ENCODE measurements around the gene ANAPC2. TPM values are rescaled to one million over a fixed set of nuclear protein-coding genes. Genes with fewer than 3 reads are reported as not detected.

ANAPC2 gene
- total RNA-seq, 2 experiments from 2014 or later, result 34.8 to 90.4 TPM

- intact Hi-C loops (cut with micrococcal nuclease; ENCODE audit: unreplicated experiment), result no loop called here
- DNase-seq (ENCODE audit: low spot score), result no peak
- Histone ChIP-seq H3K9me3 (ENCODE audit: low read length) (no peaks in the 10 kb centered on the region), H3K4me2 (ENCODE audit: low read length) (peak overlapping the region; percentile 97), H3K4me3 (ENCODE audit: low read depth, low read length, poor library complexity, severe bottlenecking) (peak overlapping the region; percentile 94), H3K4me1 (ENCODE audit: insufficient read depth, low read length, poor library complexity, severe bottlenecking) (peaks cover 27% of the 10 kb centered on the region), H3K79me2 (ENCODE audit: insufficient read depth, low read depth, low read length) (peaks cover 32% of the 10 kb centered on the region), H4K20me1 (ENCODE audit: insufficient read depth, low read length) (peaks cover 6% of the 10 kb centered on the region; the same call in 1 of the 2 replicates), H2AFZ (ENCODE audit: low read length) (no peak overlapping the region), H3K36me3 (ENCODE audit: insufficient read depth, low read length) (peaks cover 31% of the 10 kb centered on the region; the same call in 1 of the 2 replicates), H3K27ac (ENCODE audit: low read depth, low read length, poor library complexity, severe bottlenecking) (no peak overlapping the region), H3K9me2 (ENCODE audit: insufficient read depth, low read length) (no peaks in the 10 kb centered on the region)
- no TSS peak for BruUV-seq (replicated peaks)
- ChIA-PET POLR2A (interaction anchor here (3.2 kb wide), 1 partner anchor 11 kb away, joined by 16 read pairs; the partner anchor contains the start of gene TPRN), CTCF (ENCODE audit: unreplicated experiment) (interaction anchor here (1.3 kb wide), 1 partner anchor 61 kb away, joined by 5 read pairs; no protein-coding TSS in a partner anchor)
- TF ChIP-seq CTCF (conservative IDR thresholded peaks at IDR 0.05; ENCODE audit: low read length) (no peak), EZH2phosphoT487 (IDR thresholded peaks at IDR 0.05; ENCODE audit: borderline replicate concordance, low read depth, low read length) (no peak)
Measured at GRCh38 chr9:137190315-137190856, 2.0 kb upstream of the ANAPC2 start.

DNA sequence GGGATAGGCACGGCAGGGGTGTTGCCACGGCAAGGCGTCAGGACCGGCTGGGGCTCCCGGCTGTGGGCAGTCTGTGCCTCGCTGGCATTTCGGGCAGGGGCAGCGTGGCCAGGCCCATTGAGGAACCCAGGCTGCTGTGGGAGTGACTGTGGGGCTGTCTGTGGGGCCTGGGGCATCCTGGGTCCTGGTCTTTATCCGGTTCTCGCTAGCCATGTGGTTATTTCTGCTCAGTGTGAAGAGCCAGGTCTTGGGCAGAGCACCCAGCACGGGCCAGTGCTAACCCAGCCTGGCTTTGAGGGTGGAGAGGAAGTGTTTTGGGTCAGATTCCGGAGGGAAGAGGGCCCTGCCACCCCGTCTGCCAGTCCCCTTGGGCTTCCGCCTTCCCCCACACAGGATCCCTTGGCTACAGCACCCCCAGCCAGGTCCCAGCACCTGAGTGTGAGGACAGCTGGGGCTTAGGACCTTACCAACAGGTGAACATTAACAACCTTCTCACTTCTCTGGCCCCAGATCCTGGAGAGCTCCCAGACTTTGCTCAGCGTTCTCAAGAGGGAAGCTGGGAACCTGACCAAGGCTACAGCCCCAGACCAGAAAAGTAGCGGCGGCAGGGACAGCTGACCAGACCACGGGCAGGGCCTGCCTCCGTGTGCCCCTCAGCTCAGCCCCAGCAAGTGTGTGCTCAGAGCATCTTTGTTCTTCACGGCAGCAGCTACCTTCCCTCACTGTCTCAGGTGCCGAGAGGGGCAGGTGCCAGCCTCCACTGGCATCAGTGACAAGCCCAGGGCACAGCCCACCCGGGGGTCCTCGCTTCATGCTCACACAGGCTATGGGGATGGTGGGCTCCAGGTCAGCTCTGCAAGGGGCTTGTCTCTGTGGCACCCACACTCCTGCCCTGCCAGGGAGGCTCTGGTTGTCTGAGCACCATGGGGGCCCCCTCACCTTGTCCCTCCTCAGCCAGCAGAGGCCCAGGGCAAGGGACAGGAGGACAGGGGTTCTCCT, 1.2 kb upstream of the ANAPC2 start:
- H3K79me2 ChIP-seq (ENCODE audit: insufficient read depth, low read depth, low read length), result peaks cover 32% of the 10 kb centered on the region
- no peak for TF ChIP-seq EZH2phosphoT487 (IDR thresholded peaks at IDR 0.05; ENCODE audit: borderline replicate concordance, low read depth, low read length)
- TF ChIP-seq CTCF (conservative IDR thresholded peaks at IDR 0.05; ENCODE audit: low read length), result no peak
- CTCF ChIA-PET (ENCODE audit: unreplicated experiment), result interaction anchor here (0.8 to 1.3 kb wide), 2 partner anchors 60 to 97 kb away, joined by 3 to 5 read pairs; no protein-coding TSS in a partner anchor
- H3K4me1 ChIP-seq (ENCODE audit: insufficient read depth, low read length, poor library complexity, severe bottlenecking), result peaks cover 27% of the 10 kb centered on the region
- H3K36me3 ChIP-seq (ENCODE audit: insufficient read depth, low read length), result peaks cover 33% of the 10 kb centered on the region; the same call in 1 of the 2 replicates
- BruUV-seq (replicated peaks), result TSS peak; percentile 94
- peak overlapping the region; percentile 94 for H3K4me3 ChIP-seq (ENCODE audit: low read depth, low read length, poor library complexity, severe bottlenecking)
- no peaks in the 10 kb centered on the region for H3K9me3 ChIP-seq (ENCODE audit: low read length)
- no peak for DNase-seq (ENCODE audit: low spot score)
- peak overlapping the region; percentile 97 for H3K4me2 ChIP-seq (ENCODE audit: low read length)
- H4K20me1 ChIP-seq (ENCODE audit: insufficient read depth, low read length), result peaks cover 6% of the 10 kb centered on the region; the same call in 1 of the 2 replicates
- POLR2A ChIA-PET, result interaction anchor here (0.8 to 3.2 kb wide), 8 partner anchors 12 to 75 kb away, joined by 3 to 16 read pairs (median 4); partner anchors contain the start of gene TPRN
- intact Hi-C loops (cut with micrococcal nuclease; ENCODE audit: unreplicated experiment), result loop anchor here (2.0 to 5.0 kb wide), 3 partner anchors 33 to 72 kb away; partner anchors contain the start of gene RNF208
- H3K9me2 ChIP-seq (ENCODE audit: insufficient read depth, low read length), result no peaks in the 10 kb centered on the region
- peak overlapping the region; percentile 92 for H3K27ac ChIP-seq (ENCODE audit: low read depth, low read length, poor library complexity, severe bottlenecking)
- no peak overlapping the region; the same call in 1 of the 2 replicates for H2AFZ ChIP-seq (ENCODE audit: low read length)
